Endothelial cell of umbilical vein (primary cell): ENCODE measurements around the gene SPRR2G. TPM values are rescaled to one million over a fixed set of nuclear protein-coding genes. Genes with fewer than 3 reads are reported as not detected.

Source experiments
- BruUV-seq: library from RNA; stranded (reverse); fragments of 400-500 nt; replicated peaks from 2 replicates; lab custom pipeline; 2021; lab: Mats Ljungman, UMichigan
- CTCF ChIA-PET: fragments of 300-600, 350-600 bp; sonication (Branson Sonifier 250); formaldehyde crosslinking; loops from one replicate; lab custom pipeline; 2021; ENCODE audit warnings: antibody characterized with exemption, inconsistent platforms; lab: Charles Lee
- POLR2A ChIA-PET: fragments of 300-600, 350-600 bp; sonication (Branson Sonifier 250); formaldehyde crosslinking; loops from one replicate; lab custom pipeline; 2021; ENCODE audit warnings: antibody characterized with exemption, inconsistent platforms; lab: Charles Lee
- DNase-seq: peaks from one replicate; pipeline ENCODE4 v3.0.0-alpha.2; 2011; ENCODE audit warnings: low read depth, low spot score
- FAIRE-seq: peaks from 2 replicates; lab custom pipeline; 2011; peaks lifted over from hg19 to GRCh38; lab: Jason Lieb, UNC
- H2AFZ ChIP-seq: 2 replicates; pipeline ENCODE4 v1.6.0; 2012; ENCODE audit warnings: low read depth, low read length, control low read depth, inconsistent platforms
- H3K27ac ChIP-seq: 2 replicates; pipeline ENCODE4 v1.5.1; 2011; ENCODE audit warnings: low read depth, mild to moderate bottlenecking, control low read depth, low read length, moderate library complexity; ENCODE audit not compliant: insufficient read depth
- H3K27me3 ChIP-seq, 2 experiments: 2 replicates each; pipeline versions ENCODE4 v1.6.0 to v1.6.1; 2011; ENCODE audit warnings: low read length in 2 of 2, mixed read lengths in 1 of 2; ENCODE audit not compliant: control insufficient read depth in 2 of 2, insufficient read depth in 2 of 2
- H3K36me3 ChIP-seq, 2 experiments: 2 replicates in 1 of 2; 3 replicates in 1 of 2; pipeline ENCODE4 v1.5.1; 2011; ENCODE audit warnings: low read length in 2 of 2, mild to moderate bottlenecking in 1 of 2, moderate library complexity in 1 of 2; ENCODE audit not compliant: control insufficient read depth in 2 of 2, insufficient read depth in 2 of 2; ENCODE audit errors: extremely low read depth in 1 of 2
- H3K4me1 ChIP-seq: 3 replicates; pipeline ENCODE4 v1.5.1; 2011; ENCODE audit warnings: mild to moderate bottlenecking, low read length; ENCODE audit not compliant: control insufficient read depth, insufficient read depth; ENCODE audit errors: extremely low read depth
- H3K4me2 ChIP-seq: 2 replicates; pipeline ENCODE4 v1.6.1; 2011; ENCODE audit warnings: low read length, control low read depth, mixed read lengths; ENCODE audit not compliant: insufficient read depth
- H3K4me3 ChIP-seq, 3 experiments: fragments of 200-600 bp in 1 of 3; sonication (generic), shearing (Covaris generic) in 1 of 3; replicated peaks in 1 of 3; 2 replicates each; pipeline ENCODE4 v1.5.1; 2011 to 2016; ENCODE audit warnings: control low read depth in 3 of 3, low read length in 3 of 3, mild to moderate bottlenecking in 2 of 3, inconsistent platforms in 1 of 3, low read depth in 1 of 3, moderate library complexity in 1 of 3; ENCODE audit not compliant: insufficient read depth in 1 of 3
- H3K79me2 ChIP-seq: 2 replicates; pipeline ENCODE4 v1.6.0; 2012; ENCODE audit warnings: low read length, inconsistent platforms; ENCODE audit not compliant: control insufficient read depth, insufficient read depth
- H3K9ac ChIP-seq: replicated peaks from 2 replicates; pipeline ENCODE3; 2011; ENCODE audit warnings: low read length, control low read depth; ENCODE audit not compliant: insufficient read depth; ENCODE audit errors: extremely low read depth
- H3K9me1 ChIP-seq: replicated peaks from 3 replicates; pipeline ENCODE4 v1.6.0; 2011; ENCODE audit warnings: mild to moderate bottlenecking, low read length; ENCODE audit not compliant: control insufficient read depth, insufficient read depth; ENCODE audit errors: extremely low read depth
- H3K9me3 ChIP-seq: replicated peaks from 2 replicates; pipeline ENCODE4 v1.5.1; 2012; ENCODE audit warnings: low read length, inconsistent platforms; ENCODE audit not compliant: control insufficient read depth, insufficient read depth
- H4K20me1 ChIP-seq: replicated peaks from 2 replicates; pipeline ENCODE3; 2011; ENCODE audit warnings: mild to moderate bottlenecking, low read length; ENCODE audit not compliant: control insufficient read depth, insufficient read depth; ENCODE audit errors: extremely low read depth
- EZH2 ChIP-seq: IDR thresholded peaks from 2 replicates; pipeline ENCODE4 v1.6.1; 2012; ENCODE audit warnings: borderline replicate concordance, low read depth, mild to moderate bottlenecking, moderate library complexity, low read length, inconsistent platforms; ENCODE audit not compliant: severe bottlenecking
- FOS ChIP-seq: IDR thresholded peaks from 2 replicates; pipeline ENCODE4 v1.6.1; 2011; ENCODE audit warnings: mild to moderate bottlenecking, low read length, moderate library complexity, borderline replicate concordance; ENCODE audit not compliant: insufficient read depth
- GATA2 ChIP-seq: IDR thresholded peaks from 2 replicates; pipeline ENCODE4 v1.7.0; 2011; ENCODE audit warnings: low read depth, mild to moderate bottlenecking, moderate library complexity, mixed read lengths, low read length; ENCODE audit not compliant: insufficient read length, insufficient read depth
- JUN ChIP-seq: IDR thresholded peaks from 2 replicates; pipeline ENCODE4 v1.6.1; 2011; ENCODE audit warnings: borderline replicate concordance, low read depth; ENCODE audit not compliant: insufficient read length, insufficient read depth
- MAX ChIP-seq: IDR thresholded peaks from 2 replicates; pipeline ENCODE4 v1.6.1; 2011; ENCODE audit not compliant: insufficient read depth, insufficient read length
- MYC ChIP-seq: IDR thresholded peaks from one replicate; pipeline ENCODE4 v1.6.1; 2011; ENCODE audit warnings: mild to moderate bottlenecking, low read depth, low read length
- POLR2A ChIP-seq: IDR thresholded peaks from 2 replicates; pipeline ENCODE4 v1.6.1; 2012; ENCODE audit warnings: low read depth, mild to moderate bottlenecking, control low read depth, low read length
- POLR2AphosphoS5 ChIP-seq: IDR thresholded peaks from 2 replicates; pipeline ENCODE4 v1.6.1; 2012; ENCODE audit warnings: low read depth, mild to moderate bottlenecking, control low read depth, low read length, moderate library complexity; ENCODE audit not compliant: insufficient read depth
- dilution Hi-C: fragments of 300-500 bp; cut with MboI; formaldehyde crosslinking; loops from one replicate; pipeline ENCODE4 v1.15.0; 2019; ENCODE audit warnings: low sequenced_read_pairs; ENCODE audit not compliant: extremely low pct_ligation_motif_present
- intact Hi-C: fragments of 100-400 bp; cut with micrococcal nuclease; formaldehyde crosslinking; loops from one replicate; pipeline ENCODE4 v1.10.0; 2022
- polyA plus RNA-seq, 4 experiments: library from polyadenylated mRNA; depleted of rRNA in 3 of 4; stranded (reverse) in 3 of 4; unstranded in 1 of 4; fragments of >200 nt; gene quantifications; 2 replicates each; pipeline versions ENCODE4 v1.2.1 to v1.2.3, GENCODE V29; 2011 to 2012; ENCODE audit warnings: missing spikeins in 1 of 4
- total RNA-seq: library from RNA; stranded (reverse); gene quantifications from 2 replicates; pipeline ENCODE4 v1.2.3, GENCODE V29; 2021
- TF ChIP-seq, protein P1 (sequence below), 2 donors: IDR thresholded peaks; 1 replicate in 1 of 2; 2 replicates in 1 of 2; pipeline ENCODE4 v1.5.1; 2011; ENCODE audit warnings: low read length in 2 of 2, mild to moderate bottlenecking in 2 of 2, moderate library complexity in 2 of 2, control low read depth in 1 of 2, inconsistent platforms in 1 of 2, low read depth in 1 of 2; ENCODE audit not compliant: insufficient read depth in 1 of 2; ENCODE audit errors: extremely low read depth in 1 of 2

The SPRR2G gene
- total and polyA plus RNA-seq, 2 donors (not counting 3 experiments of a cell fraction or from before 2014, with no cell fraction given): not detected

DNA sequence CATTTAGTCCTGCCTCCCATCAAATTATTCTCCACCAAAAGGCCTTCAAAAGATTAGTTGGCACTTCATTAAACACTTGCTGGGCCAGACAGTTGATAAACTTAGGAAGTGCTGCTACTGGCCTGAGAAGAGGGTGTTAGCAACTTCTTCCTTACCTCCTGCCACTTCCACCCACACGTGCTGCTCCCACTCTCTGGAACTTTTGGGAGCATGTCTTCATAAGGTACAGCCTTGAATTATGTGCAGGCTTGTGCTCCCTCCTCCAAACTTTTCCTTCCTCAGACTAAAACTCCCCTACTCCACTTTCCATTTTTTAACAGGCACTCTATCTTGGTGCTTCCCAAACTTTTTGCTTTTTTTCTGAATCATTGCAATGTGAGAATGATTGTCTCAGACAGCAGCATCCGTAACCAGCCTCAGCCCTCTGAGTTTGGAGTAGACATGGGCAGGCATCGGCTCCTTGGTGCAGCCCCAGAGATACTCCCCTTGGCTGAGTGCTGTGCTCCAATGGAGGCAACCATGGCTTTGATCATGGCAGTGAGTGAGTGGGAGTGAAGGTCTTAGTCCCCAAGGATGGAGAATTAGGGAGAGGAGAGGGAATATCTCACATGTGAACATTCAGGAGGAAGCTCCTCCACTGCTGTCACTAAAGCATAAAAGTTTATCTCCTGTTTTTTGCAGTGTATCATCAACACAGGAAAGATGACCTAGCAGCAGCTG, 43.8 kb upstream of the SPRR2G start:
- no peaks in the 10 kb centered on the region for H3K9me3 ChIP-seq
- H3K27ac ChIP-seq: no peak overlapping the region
- dilution Hi-C loops: no loop called here
- ChIA-PET POLR2A (no interaction called here), CTCF (no interaction called here)
- H2AFZ ChIP-seq: no peak overlapping the region
- DNase-seq: no peak
- H3K9ac ChIP-seq: no peak overlapping the region
- no peak for FAIRE-seq
- H3K4me2 ChIP-seq: no peak overlapping the region
- no peak overlapping the region for H3K4me3 ChIP-seq
- TF ChIP-seq JUN: no peak
- TF ChIP-seq, protein P1, sequence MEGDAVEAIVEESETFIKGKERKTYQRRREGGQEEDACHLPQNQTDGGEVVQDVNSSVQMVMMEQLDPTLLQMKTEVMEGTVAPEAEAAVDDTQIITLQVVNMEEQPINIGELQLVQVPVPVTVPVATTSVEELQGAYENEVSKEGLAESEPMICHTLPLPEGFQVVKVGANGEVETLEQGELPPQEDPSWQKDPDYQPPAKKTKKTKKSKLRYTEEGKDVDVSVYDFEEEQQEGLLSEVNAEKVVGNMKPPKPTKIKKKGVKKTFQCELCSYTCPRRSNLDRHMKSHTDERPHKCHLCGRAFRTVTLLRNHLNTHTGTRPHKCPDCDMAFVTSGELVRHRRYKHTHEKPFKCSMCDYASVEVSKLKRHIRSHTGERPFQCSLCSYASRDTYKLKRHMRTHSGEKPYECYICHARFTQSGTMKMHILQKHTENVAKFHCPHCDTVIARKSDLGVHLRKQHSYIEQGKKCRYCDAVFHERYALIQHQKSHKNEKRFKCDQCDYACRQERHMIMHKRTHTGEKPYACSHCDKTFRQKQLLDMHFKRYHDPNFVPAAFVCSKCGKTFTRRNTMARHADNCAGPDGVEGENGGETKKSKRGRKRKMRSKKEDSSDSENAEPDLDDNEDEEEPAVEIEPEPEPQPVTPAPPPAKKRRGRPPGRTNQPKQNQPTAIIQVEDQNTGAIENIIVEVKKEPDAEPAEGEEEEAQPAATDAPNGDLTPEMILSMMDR (IDR thresholded peaks at IDR 0.05; ENCODE audit: extremely low read depth in 1 of 2, insufficient read depth in 1 of 2, low read depth in 1 of 2, low read length in 2 of 2): no peak
- no peak for TF ChIP-seq GATA2
- no peak for TF ChIP-seq MYC
- TF ChIP-seq FOS: no peak
- TF ChIP-seq EZH2: no peak
- no peak for TF ChIP-seq MAX
- TF ChIP-seq POLR2AphosphoS5: no peak
- no peak for TF ChIP-seq POLR2A
- no TSS peak for BruUV-seq
- no peaks in the 10 kb centered on the region for H4K20me1 ChIP-seq
- H3K4me1 ChIP-seq: no peaks in the 10 kb centered on the region
- H3K79me2 ChIP-seq: no peaks in the 10 kb centered on the region
- H3K9me1 ChIP-seq: no peaks in the 10 kb centered on the region
- no peaks in the 10 kb centered on the region for H3K27me3 ChIP-seq
- intact Hi-C loops: no loop called here
- H3K36me3 ChIP-seq: no peaks in the 10 kb centered on the region
